ENCODE data around the gene NAT16. TPM values are rescaled to one million over a fixed set of nuclear protein-coding genes. Genes with fewer than 3 reads are reported as not detected.
A peak's percentile ranks its signal among the peaks of the same experiment; 100 is the strongest.

The NAT16 gene
- total RNA-seq, 1 experiment from 2014 or later, result not detected

DNA sequence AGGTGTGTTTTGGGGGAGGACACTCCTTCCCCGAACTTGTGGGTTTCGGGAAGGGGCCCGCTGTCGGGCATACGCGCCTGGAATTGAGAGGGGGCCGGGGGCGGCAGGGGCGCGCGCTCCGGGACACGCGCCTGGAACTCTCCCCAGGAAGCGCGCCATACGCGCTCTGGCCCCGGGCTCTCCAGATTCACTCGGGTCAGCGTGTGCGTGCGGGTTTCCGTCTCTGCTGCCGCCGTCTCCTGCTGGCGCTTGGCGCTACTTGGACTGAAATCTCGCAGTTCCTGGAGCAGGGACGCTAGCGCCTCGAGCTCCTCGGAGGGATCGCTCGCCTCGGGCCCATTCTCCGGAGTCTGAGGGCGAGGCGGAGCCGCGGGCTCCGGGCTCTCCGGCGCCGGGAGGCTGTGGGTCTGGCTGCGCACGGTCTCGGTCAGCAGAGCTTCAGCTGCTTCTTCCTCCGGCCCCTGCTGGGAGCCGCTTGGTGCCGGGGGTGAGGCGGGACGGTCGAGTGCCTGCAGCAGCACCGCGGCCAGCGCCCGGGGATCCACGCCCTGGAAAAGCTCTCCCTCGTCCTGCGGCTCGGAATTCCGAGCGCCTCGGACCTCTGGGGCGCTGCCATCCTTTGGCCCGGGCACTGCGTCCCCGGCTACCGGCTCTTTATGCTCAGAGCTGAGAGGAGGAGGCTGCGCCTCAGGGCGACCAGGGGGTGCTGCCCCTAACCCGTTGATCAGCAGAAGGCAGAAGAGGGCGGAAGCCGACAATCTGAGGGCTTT is 15.8 kb downstream of the NAT16 start:
- Histone ChIP-seq H3K4me1 (peaks cover 29% of the 10 kb centered on the region), H3K36me3 (ENCODE audit: control insufficient read depth, insufficient read depth, low read length) (0 out of 2 replicates have a peak, but pooled peaks cover 2% of the 10 kb centered on the region), H3K9me3 (no peaks in the 10 kb centered on the region), H3K27me3 (replicated peaks; ENCODE audit: control insufficient read depth, insufficient read depth, low read length) (no peaks in the 10 kb centered on the region; the same call in none of the 2 replicates), H3K4me3 (ENCODE audit: low read depth, low read length) (peak overlapping the region; percentile 63)
- TF ChIP-seq, protein P1, sequence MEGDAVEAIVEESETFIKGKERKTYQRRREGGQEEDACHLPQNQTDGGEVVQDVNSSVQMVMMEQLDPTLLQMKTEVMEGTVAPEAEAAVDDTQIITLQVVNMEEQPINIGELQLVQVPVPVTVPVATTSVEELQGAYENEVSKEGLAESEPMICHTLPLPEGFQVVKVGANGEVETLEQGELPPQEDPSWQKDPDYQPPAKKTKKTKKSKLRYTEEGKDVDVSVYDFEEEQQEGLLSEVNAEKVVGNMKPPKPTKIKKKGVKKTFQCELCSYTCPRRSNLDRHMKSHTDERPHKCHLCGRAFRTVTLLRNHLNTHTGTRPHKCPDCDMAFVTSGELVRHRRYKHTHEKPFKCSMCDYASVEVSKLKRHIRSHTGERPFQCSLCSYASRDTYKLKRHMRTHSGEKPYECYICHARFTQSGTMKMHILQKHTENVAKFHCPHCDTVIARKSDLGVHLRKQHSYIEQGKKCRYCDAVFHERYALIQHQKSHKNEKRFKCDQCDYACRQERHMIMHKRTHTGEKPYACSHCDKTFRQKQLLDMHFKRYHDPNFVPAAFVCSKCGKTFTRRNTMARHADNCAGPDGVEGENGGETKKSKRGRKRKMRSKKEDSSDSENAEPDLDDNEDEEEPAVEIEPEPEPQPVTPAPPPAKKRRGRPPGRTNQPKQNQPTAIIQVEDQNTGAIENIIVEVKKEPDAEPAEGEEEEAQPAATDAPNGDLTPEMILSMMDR (IDR thresholded peaks at IDR 0.05; ENCODE audit: insufficient read depth in 1 of 2, low read depth in 1 of 2, low read length in 1 of 2, severe bottlenecking in 1 of 2, unreplicated experiment in 1 of 2), result no peak
- H3K9me3 Mint-ChIP-seq (ENCODE audit: unreplicated experiment), result no peaks in the 10 kb centered on the region
- no TSS peak for BruUV-seq (replicated peaks)
- DNase-seq, result peak; percentile 71 to 83
- peaks cover 27% of the 10 kb centered on the region for H3K27me3 Mint-ChIP-seq (ENCODE audit: insufficient read depth, unreplicated experiment)
- peak overlapping the region; percentile 74 for H3K4me3 Mint-ChIP-seq (ENCODE audit: unreplicated experiment)
- intact Hi-C loops (cut with micrococcal nuclease; ENCODE audit: unreplicated experiment), result no loop called here
- H3K36me3 Mint-ChIP-seq (ENCODE audit: insufficient read depth, unreplicated experiment), result peaks cover 27% of the 10 kb centered on the region
- H3K27ac Mint-ChIP-seq (ENCODE audit: unreplicated experiment), result no peak overlapping the region
- H3K4me1 Mint-ChIP-seq (ENCODE audit: low read depth, unreplicated experiment), result peaks cover 26% of the 10 kb centered on the region
- CTCF ChIA-PET, result interaction anchor here (0.8 to 2.4 kb wide), 3 partner anchors 12 to 28 kb away, joined by 3 to 26 read pairs (median 4); no protein-coding TSS in a partner anchor
- POLR2A ChIA-PET, result interaction anchor here (0.6 to 0.7 kb wide), 2 partner anchors 21 to 118 kb away, joined by 3 to 4 read pairs; no protein-coding TSS in a partner anchor

DNA sequence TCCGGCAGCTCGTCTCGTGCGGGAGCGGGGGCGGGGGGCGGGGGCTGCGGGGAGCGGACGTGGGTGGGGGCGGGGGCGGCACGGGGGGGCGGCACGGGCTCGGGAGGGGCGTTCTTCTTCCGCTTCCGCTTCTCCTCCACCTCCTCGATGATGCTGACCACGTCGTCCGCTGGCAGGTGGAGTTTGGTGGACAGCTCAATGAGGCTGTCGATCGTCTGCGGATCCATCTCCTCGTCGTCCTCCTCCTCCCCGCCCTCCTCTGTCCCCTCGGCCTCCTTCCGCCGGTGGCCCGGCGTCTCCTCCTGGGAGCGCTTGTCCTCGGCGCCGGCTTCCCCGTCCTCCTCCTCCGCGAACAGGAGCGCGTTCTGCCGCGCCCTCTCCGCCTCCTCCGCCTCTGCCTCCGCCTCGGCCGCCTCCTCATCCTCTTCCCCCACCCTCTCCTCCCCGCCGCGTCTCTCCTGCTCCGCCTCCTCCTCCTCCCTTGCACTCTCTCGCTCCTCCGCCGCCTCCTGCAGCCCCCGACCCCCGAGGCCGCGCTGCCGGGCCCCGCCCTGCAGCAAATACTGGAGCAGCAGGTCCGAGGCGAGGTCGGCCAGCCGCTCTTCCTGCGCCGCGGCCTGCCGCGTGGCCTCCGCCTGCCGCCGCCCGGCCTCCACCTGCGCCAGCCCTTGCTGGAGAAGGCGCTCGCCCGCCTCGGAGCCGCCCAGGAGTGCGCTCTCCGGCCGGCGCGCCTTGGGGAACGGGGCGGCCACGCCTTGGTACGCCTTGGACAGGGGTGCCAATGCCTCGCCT is 16.6 kb downstream of the NAT16 start:
- peaks cover 21% of the 10 kb centered on the region for H3K27me3 Mint-ChIP-seq (ENCODE audit: insufficient read depth, unreplicated experiment)
- peak overlapping the region; percentile 74 for H3K4me3 Mint-ChIP-seq (ENCODE audit: unreplicated experiment)
- no peaks in the 10 kb centered on the region; the same call in none of the 2 replicates for H3K27me3 ChIP-seq (replicated peaks; ENCODE audit: control insufficient read depth, insufficient read depth, low read length)
- no TSS peak for BruUV-seq (replicated peaks)
- ChIA-PET POLR2A (interaction anchor here (1.2 kb wide), 1 partner anchor 19 kb away, joined by 7 read pairs; no protein-coding TSS in a partner anchor), CTCF (interaction anchor here (0.7 to 2.4 kb wide), 6 partner anchors 19 to 145 kb away, joined by 3 to 26 read pairs (median 4); no protein-coding TSS in a partner anchor)
- peaks cover 27% of the 10 kb centered on the region for H3K36me3 Mint-ChIP-seq (ENCODE audit: insufficient read depth, unreplicated experiment)
- no peak overlapping the region for H3K27ac Mint-ChIP-seq (ENCODE audit: unreplicated experiment)
- DNase-seq, result peak; percentile 58 to 79
- H3K4me1 Mint-ChIP-seq (ENCODE audit: low read depth, unreplicated experiment), result peaks cover 20% of the 10 kb centered on the region
- H3K36me3 ChIP-seq (ENCODE audit: control insufficient read depth, insufficient read depth, low read length), result peaks cover 2% of the 10 kb centered on the region; the same call in 1 of the 2 replicates
- no peaks in the 10 kb centered on the region for H3K9me3 Mint-ChIP-seq (ENCODE audit: unreplicated experiment)
- intact Hi-C loops (cut with micrococcal nuclease; ENCODE audit: unreplicated experiment), result loop anchor here (1.0 kb wide), 1 partner anchor 9 kb away; the partner anchor contains the start of gene AP1S1
- no peaks in the 10 kb centered on the region for H3K9me3 ChIP-seq
- TF ChIP-seq, protein P1 (IDR thresholded peaks at IDR 0.05; ENCODE audit: insufficient read depth in 1 of 2, low read depth in 1 of 2, low read length in 1 of 2, severe bottlenecking in 1 of 2, unreplicated experiment in 1 of 2), result no peak
- H3K4me1 ChIP-seq, result peaks cover 29% of the 10 kb centered on the region
- H3K4me3 ChIP-seq (ENCODE audit: low read depth, low read length), result peak overlapping the region; percentile 63
